NT2/D1 (cell line): ENCODE measurements around the gene TENM4.

ENCODE experiments used
- SUZ12 ChIP-seq: IDR thresholded peaks from 2 replicates; pipeline ENCODE4 v1.6.1; 2011; ENCODE audit not compliant: insufficient read length, insufficient read depth; ENCODE audit errors: extremely low read depth
- YY1 ChIP-seq: IDR thresholded peaks from 2 replicates; pipeline ENCODE4 v1.6.1; 2011; ENCODE audit not compliant: insufficient read length, insufficient read depth
- ZNF274 ChIP-seq: IDR thresholded peaks from 2 replicates; pipeline ENCODE4 v1.6.1; 2011; ENCODE audit warnings: mild to moderate bottlenecking, low read depth, low read length

- TF ChIP-seq SUZ12 (no peak), ZNF274 (no peak), YY1 (no peak)
Observed at GRCh38 chr11:78647986-78648875, 792.6 kb downstream of the TENM4 start.
